ENCODE measurements around the gene MR1. TPM values are rescaled to one million over a fixed set of nuclear protein-coding genes. Genes with fewer than 3 reads are reported as not detected.

Gene MR1
- total and polyA plus RNA-seq, 2 of the 13 experiments (the other 11 are each of a cell fraction or from before 2014, with no cell fraction given): 7.7 to 10.4 TPM

DNA sequence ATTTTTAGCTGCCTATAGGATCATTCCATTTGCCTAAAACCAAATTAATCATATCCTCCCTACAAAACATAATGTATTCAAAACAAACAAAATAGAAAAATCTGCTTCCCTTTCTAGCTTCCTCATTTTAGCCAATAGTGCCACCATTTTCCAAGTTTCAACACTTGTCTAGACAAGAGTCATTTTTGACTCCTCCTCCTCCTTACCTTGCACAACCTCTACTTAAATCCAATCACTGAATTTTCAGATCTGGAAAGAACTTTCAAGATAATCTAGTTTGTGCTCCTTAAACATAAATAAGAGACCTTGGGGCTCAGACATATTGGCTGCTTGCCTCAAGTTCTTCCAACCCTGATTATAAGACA is 18.6 kb upstream of the MR1 start:
- no peak overlapping the region for H3K4me3 ChIP-seq (replicated peaks in 1 of 3; ENCODE audit: insufficient read depth in 1 of 3, low read depth in 2 of 3, low read length in 3 of 3)
- no peak overlapping the region for H3K27ac ChIP-seq (ENCODE audit: extremely low read length, insufficient read depth, low read length)
- no peak overlapping the region for H3K4me2 ChIP-seq (ENCODE audit: low read depth, low read length)
- H3K9ac ChIP-seq (ENCODE audit: insufficient read depth, low read depth, low read length): no peak overlapping the region
- POLR2A ChIA-PET: no interaction called here
- no peak for DNase-seq (ENCODE audit: low spot score)
- in situ Hi-C loops (cut with HindIII; ENCODE audit: extremely low pct_ligation_motif_present, low pct_unique_long_range_greater_than_20kb) (no loop called here), intact Hi-C loops (cut with micrococcal nuclease; ENCODE audit: unreplicated experiment) (no loop called here)
- peaks cover 86% of the 10 kb centered on the region for H3K79me2 ChIP-seq (ENCODE audit: insufficient read depth, low read length)
- CTCF ChIA-PET (ENCODE audit: low intra/inter-chr PET ratio, low total read pairs): no interaction called here
- H4K20me1 ChIP-seq (ENCODE audit: insufficient read depth, low read length): peaks cover 10% of the 10 kb centered on the region; the same call in 1 of the 2 replicates
- BruUV-seq (replicated peaks): no TSS peak
- H2AFZ ChIP-seq (ENCODE audit: low read length): no peak overlapping the region
- no peaks in the 10 kb centered on the region for H3K9me3 ChIP-seq (ENCODE audit: low read length)
- H3K36me3 ChIP-seq (replicated peaks in 1 of 2; ENCODE audit: control insufficient read depth in 1 of 2, insufficient read depth in 2 of 2, low read length in 2 of 2): peaks cover 0 to 10% of the 10 kb centered on the region in 2 experiments; a peak in 1 of 5 replicates
- TF ChIP-seq PAWR (CRISPR knock-in tag; IDR thresholded peaks at IDR 0.05; ENCODE audit: borderline replicate concordance) (no peak), U2AF1 (optimal IDR thresholded peaks at IDR 0.05; ENCODE audit: low read depth, low read length) (no peak), ETV5 (CRISPR knock-in tag; IDR thresholded peaks at IDR 0.05; ENCODE audit: borderline replicate concordance) (no peak), GATA4 (IDR thresholded peaks at IDR 0.05; ENCODE audit: borderline replicate concordance, low read depth) (no peak), ZNF691 (CRISPR knock-in tag; IDR thresholded peaks at IDR 0.05; ENCODE audit: borderline replicate concordance, low read depth) (no peak), CHD4 (IDR thresholded peaks at IDR 0.05; ENCODE audit: borderline replicate concordance, low read length) (no peak), DMAP1 (CRISPR knock-in tag; IDR thresholded peaks at IDR 0.05) (no peak), MED13 (CRISPR knock-in tag; IDR thresholded peaks at IDR 0.05) (no peak)
- TF ChIP-seq, protein P1, sequence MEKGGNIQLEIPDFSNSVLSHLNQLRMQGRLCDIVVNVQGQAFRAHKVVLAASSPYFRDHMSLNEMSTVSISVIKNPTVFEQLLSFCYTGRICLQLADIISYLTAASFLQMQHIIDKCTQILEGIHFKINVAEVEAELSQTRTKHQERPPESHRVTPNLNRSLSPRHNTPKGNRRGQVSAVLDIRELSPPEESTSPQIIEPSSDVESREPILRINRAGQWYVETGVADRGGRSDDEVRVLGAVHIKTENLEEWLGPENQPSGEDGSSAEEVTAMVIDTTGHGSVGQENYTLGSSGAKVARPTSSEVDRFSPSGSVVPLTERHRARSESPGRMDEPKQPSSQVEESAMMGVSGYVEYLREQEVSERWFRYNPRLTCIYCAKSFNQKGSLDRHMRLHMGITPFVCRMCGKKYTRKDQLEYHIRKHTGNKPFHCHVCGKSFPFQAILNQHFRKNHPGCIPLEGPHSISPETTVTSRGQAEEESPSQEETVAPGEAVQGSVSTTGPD (CRISPR knock-in tag; IDR thresholded peaks at IDR 0.05): no peak
- H3K27me3 ChIP-seq (ENCODE audit: control insufficient read depth in 1 of 2, insufficient read depth in 2 of 2, low read length in 2 of 2): no peaks in the 10 kb centered on the region
- no peak for ATAC-seq
- FAIRE-seq: no peak
- peaks cover 52% of the 10 kb centered on the region for H3K4me1 ChIP-seq (ENCODE audit: insufficient read depth, low read length)
